CD4-positive, alpha-beta T cell treated with Interleukin-1 beta for 1 hour (primary cell): ENCODE measurements around the gene PTPRN2.

ENCODE experiments used
- DNase-seq, 2 donors: peaks; one replicate each; pipeline ENCODE4 v3.0.0-alpha.2; 2020 to 2022

Gene PTPRN2

GRCh38 chr7:158486919-158487318, 100.7 kb downstream of the PTPRN2 start:
- DNase-seq = no peak

- DNase-seq = no peak
These were observed 102.7 kb downstream of the PTPRN2 start for GRCh38 chr7:158484801-158485531.

- DNase-seq = no peak
These were observed 105.1 kb downstream of the PTPRN2 start for GRCh38 chr7:158482480-158482879.

- no peak for DNase-seq
These were observed 108.0 kb downstream of the PTPRN2 start for GRCh38 chr7:158479664-158480025.

GRCh38 chr7:158479021-158479663, 108.5 kb downstream of the PTPRN2 start:
- no peak for DNase-seq

GRCh38 chr7:158477866-158478265, 109.8 kb downstream of the PTPRN2 start:
- DNase-seq = no peak

- no peak for DNase-seq
These were observed 111.2 kb downstream of the PTPRN2 start for GRCh38 chr7:158476331-158476932.

- no peak for DNase-seq
These were observed 112.0 kb downstream of the PTPRN2 start for GRCh38 chr7:158475679-158476052.

- DNase-seq = no peak
These were observed 112.5 kb downstream of the PTPRN2 start for GRCh38 chr7:158475036-158475678.

- no peak for DNase-seq
These were observed 113.1 kb downstream of the PTPRN2 start for GRCh38 chr7:158474488-158474887.

GRCh38 chr7:158473946-158474345, 113.7 kb downstream of the PTPRN2 start:
- no peak for DNase-seq

GRCh38 chr7:158473221-158473620, 114.4 kb downstream of the PTPRN2 start:
- DNase-seq = no peak

- no peak for DNase-seq
These were observed 115.0 kb downstream of the PTPRN2 start for GRCh38 chr7:158472596-158472995.

- DNase-seq = no peak
These were observed 115.9 kb downstream of the PTPRN2 start for GRCh38 chr7:158471716-158472115.

GRCh38 chr7:158470336-158470735, 117.3 kb downstream of the PTPRN2 start:
- no peak for DNase-seq

GRCh38 chr7:158469396-158470051, 118.1 kb downstream of the PTPRN2 start:
- no peak for DNase-seq

GRCh38 chr7:158468700-158469296, 118.8 kb downstream of the PTPRN2 start:
- no peak for DNase-seq

GRCh38 chr7:158468181-158468580, 119.4 kb downstream of the PTPRN2 start:
- DNase-seq = no peak

- DNase-seq = no peak
These were observed 120.1 kb downstream of the PTPRN2 start for GRCh38 chr7:158467562-158467961.

- DNase-seq = no peak
These were observed 124.3 kb downstream of the PTPRN2 start for GRCh38 chr7:158463317-158463716.

- no peak for DNase-seq
These were observed 125.8 kb downstream of the PTPRN2 start for GRCh38 chr7:158461824-158462223.

GRCh38 chr7:158460665-158461064, 127.0 kb downstream of the PTPRN2 start:
- DNase-seq = no peak
